IMR-90 (cell line): ENCODE results near the gene EML6. TPM values are rescaled to one million over a fixed set of nuclear protein-coding genes. Genes with fewer than 3 reads are reported as not detected.

ENCODE experiments used
- ATAC-seq: fragments of 200-7000 bp; cut with Tn5 transposase; 2 replicates; pipeline ENCODE4 v1.9.1; 2020; ENCODE audit warnings: low read depth, mild to moderate bottlenecking, moderate library complexity
- BruUV-seq: library from RNA; stranded (reverse); fragments of 400-500 nt; replicated peaks from 2 replicates; lab custom pipeline; 2021; lab: Mats Ljungman, UMichigan
- CTCF ChIA-PET: fragments of 300-600 bp; formaldehyde crosslinking; extraction: SDS; loops from one replicate; lab custom pipeline; 2021; ENCODE audit warnings: antibody characterized with exemption; lab: Yijun Ruan, JAX
- POLR2A ChIA-PET: fragments of 300-600 bp; sonication (Branson Sonifier 250); formaldehyde crosslinking; loops from one replicate; lab custom pipeline; 2022; ENCODE audit warnings: antibody characterized with exemption; ENCODE audit not compliant: unreplicated experiment; lab: Charles Lee
- DNase-seq: peaks from one replicate; pipeline ENCODE4 v3.0.0; 2013
- H2AFZ ChIP-seq: replicated peaks from 2 replicates; pipeline ENCODE3; 2013; ENCODE audit warnings: low read length, mild to moderate bottlenecking; ENCODE audit not compliant: poor library complexity
- H2AK5ac ChIP-seq: 2 replicates; pipeline ENCODE4 v1.6.1; 2013; ENCODE audit warnings: low read depth, low read length, inconsistent platforms
- H2AK9ac ChIP-seq: replicated peaks from 2 replicates; pipeline ENCODE3; 2013; ENCODE audit warnings: mild to moderate bottlenecking, low read depth, low read length, moderate library complexity; ENCODE audit not compliant: poor library complexity
- H2BK120ac ChIP-seq: 2 replicates; pipeline ENCODE4 v1.6.1; 2013; ENCODE audit warnings: low read depth, low read length, inconsistent platforms
- H2BK15ac ChIP-seq: 3 replicates; pipeline ENCODE4 v1.6.1; 2013; ENCODE audit warnings: low read depth, low read length, inconsistent platforms
- H2BK20ac ChIP-seq: 2 replicates; pipeline ENCODE4 v1.6.1; 2013; ENCODE audit warnings: low read depth, mild to moderate bottlenecking, inconsistent platforms, low read length, moderate library complexity
- H2BK5ac ChIP-seq: 2 replicates; pipeline ENCODE4 v1.6.1; 2013; ENCODE audit warnings: mild to moderate bottlenecking, low read depth, low read length, inconsistent platforms; ENCODE audit not compliant: poor library complexity, severe bottlenecking
- H3K14ac ChIP-seq: replicated peaks from 2 replicates; pipeline ENCODE4 v1.6.1; 2013; ENCODE audit warnings: low read depth, low read length, inconsistent platforms
- H3K18ac ChIP-seq: 2 replicates; pipeline ENCODE4 v1.6.1; 2013; ENCODE audit warnings: low read depth, low read length, control low read depth
- H3K23ac ChIP-seq: 2 replicates; pipeline ENCODE4 v1.6.1; 2013; ENCODE audit warnings: low read depth, low read length, inconsistent platforms
- H3K27ac ChIP-seq: 2 replicates; pipeline ENCODE4 v1.5.1; 2013; ENCODE audit warnings: mild to moderate bottlenecking, control low read depth, low read length; ENCODE audit not compliant: insufficient read depth
- H3K27me3 ChIP-seq: 2 replicates; pipeline ENCODE4 v1.6.1; 2013; ENCODE audit warnings: low read length; ENCODE audit not compliant: control insufficient read depth, insufficient read depth
- H3K36me3 ChIP-seq: 2 replicates; pipeline ENCODE4 v1.6.1; 2013; ENCODE audit warnings: low read length, mixed read lengths; ENCODE audit not compliant: control insufficient read depth, insufficient read depth
- H3K4ac ChIP-seq: 2 replicates; pipeline ENCODE4 v1.6.1; 2013; ENCODE audit warnings: low read depth, low read length, inconsistent platforms
- H3K4me1 ChIP-seq: 2 replicates; pipeline ENCODE4 v1.6.1; 2013; ENCODE audit warnings: low read length, mixed read lengths; ENCODE audit not compliant: control insufficient read depth, insufficient read depth
- H3K4me2 ChIP-seq: 2 replicates; pipeline ENCODE4 v1.6.1; 2013; ENCODE audit warnings: low read depth, mild to moderate bottlenecking, control low read depth, low read length, moderate library complexity
- H3K4me3 ChIP-seq: 2 replicates; pipeline ENCODE4 v1.5.1; 2013; ENCODE audit warnings: low read depth, mild to moderate bottlenecking, control low read depth, low read length, moderate library complexity; ENCODE audit not compliant: insufficient read depth
- H3K56ac ChIP-seq: 2 replicates; pipeline ENCODE4 v1.6.1; 2013; ENCODE audit warnings: low read length, inconsistent platforms; ENCODE audit not compliant: insufficient read depth; ENCODE audit errors: extremely low read depth
- H3K79me1 ChIP-seq, 2 experiments: 2 replicates each; pipeline ENCODE4 v1.6.1; 2013; ENCODE audit warnings: low read length in 2 of 2, inconsistent platforms in 1 of 2, low read depth in 1 of 2
- H3K9ac ChIP-seq: 2 replicates; pipeline ENCODE4 v1.6.1; 2013; ENCODE audit warnings: low read depth, low read length, control low read depth
- H3K9me1 ChIP-seq: 2 replicates; pipeline ENCODE4 v1.6.1; 2013; ENCODE audit warnings: low read length, inconsistent platforms; ENCODE audit not compliant: insufficient read depth
- H3K9me3 ChIP-seq: 2 replicates; pipeline ENCODE4 v1.6.1; 2013; ENCODE audit warnings: low read length; ENCODE audit not compliant: control insufficient read depth, insufficient read depth
- H4K20me1 ChIP-seq: 2 replicates; pipeline ENCODE4 v1.6.1; 2013; ENCODE audit warnings: low read length, inconsistent platforms; ENCODE audit not compliant: insufficient read depth
- H4K5ac ChIP-seq: 2 replicates; pipeline ENCODE4 v1.6.1; 2013; ENCODE audit warnings: mild to moderate bottlenecking, low read depth, low read length, control low read depth
- H4K8ac ChIP-seq, 2 experiments: 2 replicates each; pipeline ENCODE4 v1.6.1; 2013; ENCODE audit warnings: low read depth in 2 of 2, low read length in 2 of 2, control low read depth in 1 of 2, inconsistent platforms in 1 of 2
- H4K91ac ChIP-seq: 2 replicates; pipeline ENCODE4 v1.6.1; 2013; ENCODE audit warnings: low read depth, low read length, inconsistent platforms; ENCODE audit not compliant: insufficient read depth
- CHD1 ChIP-seq: IDR thresholded peaks from 2 replicates; pipeline ENCODE4 v1.6.1; 2012; ENCODE audit warnings: low read depth, low read length, improper control_type of control experiment
- RAD21 ChIP-seq: IDR thresholded peaks from 2 replicates; pipeline ENCODE4 v1.6.1; 2012; ENCODE audit warnings: low read length, improper control_type of control experiment
- USF2 ChIP-seq: fragments of 150-350 bp; IDR thresholded peaks from 2 replicates; pipeline ENCODE4 v1.6.1; 2017; ENCODE audit warnings: mild to moderate bottlenecking, antibody characterized with exemption, low read length, low read depth
- WGBS, 2 experiments: methylation state at CpG; one replicate each; pipeline versions ENCODE4 v1.1.5 to v1.1.7; 2013; ENCODE audit warnings: missing lambda C conversion rate in 2 of 2; ENCODE audit not compliant: insufficient read length in 1 of 2; ENCODE audit errors: extremely low coverage in 2 of 2; 5-methylcytosine and 5-hydroxymethylcytosine counted together
- dilution Hi-C: fragments of 300-500 bp; cut with HindIII; formaldehyde crosslinking; loops from one replicate; pipeline ENCODE4 v1.14.3; 2018; ENCODE audit warnings: low sequenced_read_pairs; ENCODE audit not compliant: unreplicated experiment
- in situ Hi-C: fragments of 300-500 bp; cut with MboI; formaldehyde crosslinking; loops from 3 replicates; pipeline ENCODE4 v1.14.3; 2019; ENCODE audit warnings: low sequenced_read_pairs, inconsistent platforms, mixed read lengths
- intact Hi-C: fragments of 100-400 bp; cut with micrococcal nuclease; formaldehyde crosslinking; loops from 2 replicates; pipeline ENCODE4 v1.10.0; 2022
- polyA plus RNA-seq, 3 experiments: library from polyadenylated mRNA; depleted of rRNA; stranded (reverse); fragments of >200 nt; gene quantifications; 2 replicates each; pipeline ENCODE4 v1.2.3, GENCODE V29; 2012; ENCODE audit warnings: low replicate concordance in 1 of 3
- total RNA-seq: library from RNA; depleted of rRNA; stranded (reverse); fragments of >200 nt; gene quantifications from 2 replicates; pipeline ENCODE4 v1.2.3, GENCODE V29; 2012

Gene EML6
- total and polyA plus RNA-seq, 2 of the 4 experiments (the other 2 are of a cell fraction) = 0.18 to 0.19 TPM

GRCh38 chr2:54685263-54685775, 38.1 kb upstream of the EML6 start:
- no peak for TF ChIP-seq CHD1
- TF ChIP-seq USF2 = no peak
- no peak for TF ChIP-seq RAD21
- CTCF ChIA-PET = no interaction called here
- no peaks in the 10 kb centered on the region for H4K20me1 ChIP-seq
- no peaks in the 10 kb centered on the region for H3K9me1 ChIP-seq
- no peaks in the 10 kb centered on the region for H3K36me3 ChIP-seq
- H3K4me3 ChIP-seq = no peak overlapping the region
- no peak overlapping the region for H3K56ac ChIP-seq
- no peak overlapping the region for H2BK15ac ChIP-seq
- H2BK120ac ChIP-seq = no peak overlapping the region
- no peaks in the 10 kb centered on the region for H3K4me1 ChIP-seq
- no peak overlapping the region for H3K4ac ChIP-seq
- H2BK20ac ChIP-seq = no peak overlapping the region
- no TSS peak for BruUV-seq
- ATAC-seq (no peak), DNase-seq (no peak)
- no peak overlapping the region for H2AFZ ChIP-seq
- POLR2A ChIA-PET = interaction anchor here (0.6 kb wide), 1 partner anchor 681 kb away, joined by 3 read pairs; no protein-coding TSS in a partner anchor
- no peak overlapping the region for H4K8ac ChIP-seq
- H3K27ac ChIP-seq = no peak overlapping the region
- H3K4me2 ChIP-seq = no peak overlapping the region
- intact Hi-C loops = no loop called here
- no peak overlapping the region for H3K9ac ChIP-seq
- H3K14ac ChIP-seq = no peak overlapping the region
- dilution Hi-C loops = no loop called here
- H4K5ac ChIP-seq = no peak overlapping the region
- no peak overlapping the region for H2AK9ac ChIP-seq
- 73% methylated on average over 3 of the region's 4 CpGs; no CpG with 5 or more reads in 1 of the 2 experiments for WGBS, 2 experiments
- no peak overlapping the region for H4K91ac ChIP-seq
- H2BK5ac ChIP-seq = no peak overlapping the region
- no peak overlapping the region for H3K23ac ChIP-seq
- H3K18ac ChIP-seq = no peak overlapping the region
- in situ Hi-C loops = no loop called here
- no peak overlapping the region for H2AK5ac ChIP-seq
- H3K27me3 ChIP-seq = peaks cover 2% of the 10 kb centered on the region; the same call in 1 of the 2 replicates
- no peaks in the 10 kb centered on the region for H3K79me1 ChIP-seq
- H3K9me3 ChIP-seq = no peaks in the 10 kb centered on the region
